A673 (cell line): ENCODE results near the gene GRIP1. TPM values are rescaled to one million over a fixed set of nuclear protein-coding genes. Genes with fewer than 3 reads are reported as not detected.
A peak's percentile ranks its signal among the peaks of the same experiment; 100 is the strongest.

Experiments
- BruUV-seq: library from RNA; stranded (reverse); fragments of 400-500 nt; replicated peaks from 2 replicates; lab custom pipeline; 2021; lab: Mats Ljungman, UMichigan
- CTCF ChIA-PET: fragments of 300-600 bp; sonication (Branson Sonifier 250); formaldehyde crosslinking; loops from one replicate; lab custom pipeline; 2022; ENCODE audit warnings: antibody characterized with exemption; lab: Charles Lee
- POLR2A ChIA-PET: fragments of 300-600 bp; sonication (Branson Sonifier 250); formaldehyde crosslinking; loops from one replicate; lab custom pipeline; 2022; ENCODE audit warnings: antibody characterized with exemption; ENCODE audit not compliant: low non-redundant PET; lab: Charles Lee
- DNase-seq: peaks from one replicate; pipeline ENCODE4 v3.0.0-alpha.2; 2015; ENCODE audit warnings: low spot score
- H3K27ac ChIP-seq: fragments of 200-600 bp; sonication (generic); 2 replicates; pipeline ENCODE4 v1.5.1; 2016; ENCODE audit warnings: mixed run types, low read depth, mild to moderate bottlenecking, mixed read lengths, antibody characterized with exemption, low read length; ENCODE audit not compliant: poor library complexity, severe bottlenecking
- H3K27me3 ChIP-seq: fragments of 200-600 bp; sonication (generic); replicated peaks from 2 replicates; pipeline ENCODE4 v1.6.1; 2017; ENCODE audit warnings: mixed run types, low read depth, mild to moderate bottlenecking, mixed read lengths, antibody characterized with exemption, low read length; ENCODE audit not compliant: insufficient read depth, poor library complexity
- H3K36me3 ChIP-seq: fragments of 200-600 bp; sonication (generic); 2 replicates; pipeline ENCODE4 v1.6.1; 2016; ENCODE audit warnings: mixed run types, mild to moderate bottlenecking, mixed read lengths, antibody characterized with exemption, low read length; ENCODE audit not compliant: insufficient read depth, poor library complexity, severe bottlenecking
- H3K4me1 ChIP-seq: fragments of 200-600 bp; sonication (generic); 2 replicates; pipeline ENCODE4 v1.6.1; 2017; ENCODE audit warnings: mixed run types, mild to moderate bottlenecking, mixed read lengths, antibody characterized with exemption, low read length; ENCODE audit not compliant: insufficient read depth, poor library complexity, severe bottlenecking
- H3K4me3 ChIP-seq: fragments of 200-600 bp; sonication (generic); 2 replicates; pipeline ENCODE4 v1.5.1; 2016; ENCODE audit warnings: low read depth, mixed run types, mild to moderate bottlenecking, mixed read lengths, low read length; ENCODE audit not compliant: poor library complexity, severe bottlenecking
- H3K9me3 ChIP-seq: fragments of 200-600 bp; sonication (generic); 2 replicates; pipeline ENCODE4 v1.6.1; 2016; ENCODE audit warnings: mixed run types, low read depth, mild to moderate bottlenecking, mixed read lengths, antibody characterized with exemption, low read length; ENCODE audit not compliant: poor library complexity, severe bottlenecking
- EZH2 ChIP-seq: fragments of 200-600 bp; sonication (generic); IDR thresholded peaks from 2 replicates; pipeline ENCODE4 v1.6.1; 2017; ENCODE audit warnings: borderline replicate concordance, low read depth, mild to moderate bottlenecking, mixed read lengths, antibody characterized with exemption, low read length; ENCODE audit not compliant: poor library complexity, severe bottlenecking
- intact Hi-C: fragments of 100-400 bp; cut with micrococcal nuclease; formaldehyde crosslinking; loops from one replicate; pipeline ENCODE4 v1.10.0; 2022; ENCODE audit not compliant: unreplicated experiment
- total RNA-seq: library from RNA; stranded (reverse); gene quantifications from 2 replicates; pipeline ENCODE4 v1.2.3, GENCODE V29; 2021
- TF ChIP-seq, protein P1 (sequence below): fragments of 300-800, 200-600 bp; sonication (generic); conservative IDR thresholded peaks from 2 replicates; pipeline ENCODE4 v1.5.1; 2017; ENCODE audit warnings: low read depth, mild to moderate bottlenecking, antibody characterized with exemption, low read length, moderate library complexity, mixed read lengths

GRIP1 gene
- total RNA-seq, 1 experiment from 2014 or later, result 3.6 TPM

- H3K4me3 ChIP-seq, result no peak overlapping the region
- no TSS peak for BruUV-seq
- POLR2A ChIA-PET, result no interaction called here
- no peaks in the 10 kb centered on the region for H3K9me3 ChIP-seq
- H3K36me3 ChIP-seq, result no peaks in the 10 kb centered on the region
- DNase-seq, result peak; percentile 23
- no peak overlapping the region for H3K27ac ChIP-seq
- no peaks in the 10 kb centered on the region for H3K4me1 ChIP-seq
- H3K27me3 ChIP-seq, result peaks cover 21% of the 10 kb centered on the region
- CTCF ChIA-PET, result no interaction called here
- intact Hi-C loops, result no loop called here
- no peak for TF ChIP-seq EZH2
- TF ChIP-seq, protein P1, sequence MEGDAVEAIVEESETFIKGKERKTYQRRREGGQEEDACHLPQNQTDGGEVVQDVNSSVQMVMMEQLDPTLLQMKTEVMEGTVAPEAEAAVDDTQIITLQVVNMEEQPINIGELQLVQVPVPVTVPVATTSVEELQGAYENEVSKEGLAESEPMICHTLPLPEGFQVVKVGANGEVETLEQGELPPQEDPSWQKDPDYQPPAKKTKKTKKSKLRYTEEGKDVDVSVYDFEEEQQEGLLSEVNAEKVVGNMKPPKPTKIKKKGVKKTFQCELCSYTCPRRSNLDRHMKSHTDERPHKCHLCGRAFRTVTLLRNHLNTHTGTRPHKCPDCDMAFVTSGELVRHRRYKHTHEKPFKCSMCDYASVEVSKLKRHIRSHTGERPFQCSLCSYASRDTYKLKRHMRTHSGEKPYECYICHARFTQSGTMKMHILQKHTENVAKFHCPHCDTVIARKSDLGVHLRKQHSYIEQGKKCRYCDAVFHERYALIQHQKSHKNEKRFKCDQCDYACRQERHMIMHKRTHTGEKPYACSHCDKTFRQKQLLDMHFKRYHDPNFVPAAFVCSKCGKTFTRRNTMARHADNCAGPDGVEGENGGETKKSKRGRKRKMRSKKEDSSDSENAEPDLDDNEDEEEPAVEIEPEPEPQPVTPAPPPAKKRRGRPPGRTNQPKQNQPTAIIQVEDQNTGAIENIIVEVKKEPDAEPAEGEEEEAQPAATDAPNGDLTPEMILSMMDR, result no peak
Observed at GRCh38 chr12:66467932-66468331, 210.9 kb downstream of the GRIP1 start.

GRCh38 chr12:66461331-66461730, 217.5 kb downstream of the GRIP1 start:
- H3K4me3 ChIP-seq, result no peak overlapping the region
- peaks cover 5% of the 10 kb centered on the region for H3K4me1 ChIP-seq
- POLR2A ChIA-PET, result no interaction called here
- no peak for TF ChIP-seq EZH2
- TF ChIP-seq, protein P1, result no peak
- DNase-seq, result peak; percentile 21
- no peaks in the 10 kb centered on the region for H3K9me3 ChIP-seq
- H3K27ac ChIP-seq, result no peak overlapping the region
- intact Hi-C loops, result no loop called here
- H3K36me3 ChIP-seq, result no peaks in the 10 kb centered on the region
- BruUV-seq, result no TSS peak
- CTCF ChIA-PET, result no interaction called here
- H3K27me3 ChIP-seq, result peaks cover 9% of the 10 kb centered on the region

GRCh38 chr12:66459944-66460482, 218.9 kb downstream of the GRIP1 start:
- intact Hi-C loops, result no loop called here
- BruUV-seq, result no TSS peak

More at GRCh38 chr12:66459944-66460482, 218.9 kb downstream of the GRIP1 start:
- Histone ChIP-seq H3K9me3 (no peaks in the 10 kb centered on the region), H3K36me3 (no peaks in the 10 kb centered on the region), H3K4me1 (peaks cover 5% of the 10 kb centered on the region), H3K4me3 (no peak overlapping the region), H3K27me3 (peaks cover 22% of the 10 kb centered on the region), H3K27ac (no peak overlapping the region)
- ChIA-PET CTCF (no interaction called here), POLR2A (no interaction called here)
- DNase-seq, result no peak
- TF ChIP-seq, protein P1, result no peak
- TF ChIP-seq EZH2, result no peak
